CD4-positive, alpha-beta T cell treated with Interleukin-4 for 4 hours (primary cell): ENCODE measurements around the gene NID1.
"Not testable (repeated sequence)": the region's sequence is repeated elsewhere in the genome, so short reads cannot be mapped to it uniquely, and the experiment has no call there.

ENCODE experiments used
- DNase-seq: peaks from one replicate; pipeline ENCODE4 v3.0.0-alpha.2; 2020

Gene NID1

GRCh38 chr1:235930543-235930942 is 134.3 kb downstream of the NID1 start:
- no peak for DNase-seq

- no peak for DNase-seq
Measured at GRCh38 chr1:235929216-235929615, 135.7 kb downstream of the NID1 start.

DNA sequence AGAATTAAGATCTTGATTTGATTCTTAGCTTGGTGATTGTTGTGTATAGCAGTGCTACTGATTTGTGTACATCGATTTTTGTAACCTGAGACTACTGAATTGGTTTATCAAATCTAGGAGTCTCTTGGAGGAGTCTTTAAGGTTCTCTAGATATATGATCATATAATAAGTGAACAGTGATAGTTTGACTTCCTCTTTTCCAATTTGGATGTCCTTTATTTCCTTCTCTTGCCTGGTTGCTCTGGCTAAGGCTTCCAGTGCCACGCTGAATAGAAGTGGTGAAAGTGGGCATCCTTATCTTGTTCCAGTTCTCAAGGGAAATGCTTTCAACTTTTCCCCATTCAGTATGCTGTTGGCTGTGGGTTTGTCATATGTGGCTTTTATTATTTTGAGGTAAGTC is 136.7 kb downstream of the NID1 start:
- DNase-seq, result no peak

DNA sequence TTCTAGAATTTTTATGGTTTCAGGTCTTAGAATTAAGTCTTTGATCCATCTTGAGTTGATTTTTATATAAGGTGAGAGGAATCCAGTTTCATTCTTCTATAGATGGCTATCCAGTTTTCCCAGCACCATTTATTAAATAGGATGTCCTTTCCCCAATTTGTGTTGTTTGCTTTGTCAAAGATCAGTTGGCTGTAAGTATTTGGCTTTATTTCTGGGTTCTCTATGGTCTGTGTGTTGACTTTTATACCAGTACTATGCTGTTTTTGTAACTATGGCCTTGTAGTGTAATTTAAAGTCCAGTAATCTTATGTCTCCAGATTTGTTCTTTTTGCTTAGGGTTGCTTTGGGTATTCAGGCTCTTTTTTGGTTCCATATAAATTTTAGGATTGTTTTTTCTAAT is 137.3 kb downstream of the NID1 start:
- DNase-seq, result not testable (repeated sequence)
